ACC112 (cell line): ENCODE measurements around the gene AIRE.
"Not testable (repeated sequence)": the region's sequence is repeated elsewhere in the genome, so short reads cannot be mapped to it uniquely, and the experiment has no call there.

Experiments used
- H2AFZ ChIP-seq: fragments of 200-600 bp; sonication (generic); one replicate; pipeline ENCODE4 v1.6.0; 2017; ENCODE audit warnings: antibody characterized with exemption, low read length; ENCODE audit not compliant: unreplicated experiment
- H3K27ac ChIP-seq: fragments of 200-600 bp; sonication (generic); 2 replicates; pipeline ENCODE4 v1.5.1; 2014; ENCODE audit warnings: low read depth, mild to moderate bottlenecking, antibody characterized with exemption, low read length, moderate library complexity
- H3K27me3 ChIP-seq: fragments of 200-600 bp; sonication (generic); 2 replicates; pipeline ENCODE4 v1.6.1; 2014; ENCODE audit warnings: mild to moderate bottlenecking, antibody characterized with exemption, low read length, moderate library complexity, mixed read lengths; ENCODE audit not compliant: insufficient read depth
- H3K36me3 ChIP-seq: fragments of 200-600 bp; sonication (generic); 2 replicates; pipeline ENCODE4 v1.6.1; 2016; ENCODE audit warnings: mild to moderate bottlenecking, antibody characterized with exemption, low read length, moderate library complexity, mixed read lengths; ENCODE audit not compliant: insufficient read depth
- H3K4me1 ChIP-seq: fragments of 200-600 bp; sonication (generic); one replicate; pipeline ENCODE4 v1.6.1; 2016; ENCODE audit warnings: low read length, mixed read lengths; ENCODE audit not compliant: insufficient read depth, unreplicated experiment, control insufficient read depth
- H3K4me3 ChIP-seq: fragments of 200-600 bp; sonication (generic); 2 replicates; pipeline ENCODE4 v1.5.1; 2014; ENCODE audit warnings: mild to moderate bottlenecking, low read depth, low read length
- H3K79me2 ChIP-seq: fragments of 200-600 bp; sonication (generic); one replicate; pipeline ENCODE4 v1.6.0; 2016; ENCODE audit warnings: low read length; ENCODE audit not compliant: control insufficient read depth, unreplicated experiment, insufficient read depth

AIRE gene

GRCh38 chr21:44301141-44301540, 15.5 kb downstream of the AIRE start:
- peaks cover 49% of the 10 kb centered on the region for H3K79me2 ChIP-seq
- no peaks in the 10 kb centered on the region for H3K36me3 ChIP-seq
- no peaks in the 10 kb centered on the region for H3K27me3 ChIP-seq
- H3K27ac ChIP-seq = no peak overlapping the region
- H2AFZ ChIP-seq = no peak overlapping the region
- H3K4me3 ChIP-seq = peak overlapping the region; percentile 85
- H3K4me1 ChIP-seq = peaks cover 4% of the 10 kb centered on the region

DNA sequence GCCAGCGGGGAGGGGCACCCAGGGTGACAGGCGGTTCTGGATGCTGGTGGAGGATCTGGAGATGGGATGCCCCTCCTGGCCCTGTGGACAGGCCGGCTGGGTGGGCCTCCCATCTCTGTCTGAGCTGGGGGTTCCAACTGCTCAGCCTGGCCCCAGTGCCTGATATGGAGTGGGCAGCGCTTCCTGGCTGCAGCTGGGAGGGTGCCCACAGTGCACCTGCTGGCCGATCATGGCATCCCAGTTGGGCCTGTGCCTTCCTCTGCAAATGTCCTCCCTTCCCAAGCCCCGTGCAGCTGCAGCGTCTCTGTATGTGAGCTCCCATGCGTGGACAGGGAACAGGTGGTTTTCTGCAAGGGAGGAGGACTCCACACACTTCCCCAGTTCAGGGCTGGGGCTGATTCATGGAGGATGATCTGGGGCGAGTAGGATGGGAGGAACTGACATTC, 16.3 kb downstream of the AIRE start:
- H3K27ac ChIP-seq = no peak overlapping the region
- no peaks in the 10 kb centered on the region for H3K36me3 ChIP-seq
- no peaks in the 10 kb centered on the region for H3K27me3 ChIP-seq
- peaks cover 4% of the 10 kb centered on the region for H3K4me1 ChIP-seq
- peaks cover 49% of the 10 kb centered on the region for H3K79me2 ChIP-seq
- peak overlapping the region; percentile 85; the same call in 1 of the 2 replicates for H3K4me3 ChIP-seq
- H2AFZ ChIP-seq = no peak overlapping the region

GRCh38 chr21:44302573-44303401, 17.1 kb downstream of the AIRE start:
- H3K36me3 ChIP-seq, H2AFZ ChIP-seq, H3K4me1 ChIP-seq, H3K4me3 ChIP-seq, H3K27ac ChIP-seq, H3K27me3 ChIP-seq: not testable (repeated sequence)
- peaks cover 49% of the 10 kb centered on the region for H3K79me2 ChIP-seq

DNA sequence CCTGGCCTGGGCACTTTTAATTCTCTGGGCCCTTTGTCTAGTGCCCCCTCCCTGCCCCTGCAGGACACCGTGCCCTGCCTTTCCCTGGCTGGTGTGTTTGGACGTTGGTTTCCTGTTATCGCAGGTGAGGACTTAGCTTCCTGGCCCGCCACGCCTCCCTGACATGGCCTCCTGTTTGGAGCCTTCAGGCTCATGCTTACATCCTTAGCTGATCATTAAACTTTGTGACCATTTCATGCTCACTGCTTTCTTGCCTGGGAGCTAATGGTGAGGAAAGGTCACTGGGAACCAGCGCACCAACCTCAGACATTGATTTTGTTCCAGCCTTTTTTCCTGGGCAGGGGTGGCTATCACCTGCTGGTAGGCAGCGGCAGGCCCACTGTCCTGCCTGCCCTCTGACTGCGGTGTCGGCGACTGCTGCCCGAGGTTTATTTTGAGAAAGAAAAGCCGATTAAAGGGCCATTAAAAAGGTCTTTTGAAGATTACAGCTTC, 17.9 kb downstream of the AIRE start:
- Histone ChIP-seq H2AFZ (no peak overlapping the region), H3K27me3 (no peaks in the 10 kb centered on the region), H3K36me3 (no peaks in the 10 kb centered on the region), H3K27ac (no peak overlapping the region), H3K4me1 (peaks cover 4% of the 10 kb centered on the region), H3K4me3 (no peak overlapping the region), H3K79me2 (peaks cover 49% of the 10 kb centered on the region)

DNA sequence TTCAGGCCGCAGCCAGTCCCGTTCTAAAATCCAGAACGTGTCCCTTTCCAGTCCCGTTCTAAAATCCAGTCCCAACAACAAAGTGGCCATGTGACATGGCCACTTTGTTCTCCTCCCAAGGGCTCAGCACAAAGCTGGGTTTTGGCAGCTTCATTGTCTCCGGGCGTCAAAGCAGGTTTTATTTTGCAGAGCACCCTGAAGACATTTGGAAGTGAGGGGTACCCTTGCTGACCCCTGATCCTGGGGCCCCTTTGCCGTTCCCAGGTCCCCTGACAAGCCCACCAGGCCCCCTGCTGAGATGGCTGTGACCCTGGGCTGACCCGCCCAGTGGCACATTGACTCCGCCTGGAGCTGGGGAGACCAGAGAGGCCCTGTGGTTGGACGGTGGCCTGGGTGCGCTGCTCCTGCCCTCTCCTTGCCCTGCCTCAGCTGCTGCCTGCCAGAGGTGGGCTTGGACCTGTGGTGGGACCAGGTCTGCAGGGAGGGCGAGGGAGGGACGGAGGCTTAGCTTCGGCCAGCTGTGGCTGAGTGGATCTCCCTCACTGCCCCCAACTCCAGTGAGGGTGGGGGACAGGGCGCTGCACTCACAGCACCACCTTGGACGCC, 18.4 kb downstream of the AIRE start:
- H3K27me3 ChIP-seq = no peaks in the 10 kb centered on the region
- H2AFZ ChIP-seq = no peak overlapping the region
- H3K4me1 ChIP-seq = peaks cover 3% of the 10 kb centered on the region
- H3K4me3 ChIP-seq = no peak overlapping the region
- H3K27ac ChIP-seq = no peak overlapping the region
- H3K79me2 ChIP-seq = peaks cover 49% of the 10 kb centered on the region
- no peaks in the 10 kb centered on the region for H3K36me3 ChIP-seq

DNA sequence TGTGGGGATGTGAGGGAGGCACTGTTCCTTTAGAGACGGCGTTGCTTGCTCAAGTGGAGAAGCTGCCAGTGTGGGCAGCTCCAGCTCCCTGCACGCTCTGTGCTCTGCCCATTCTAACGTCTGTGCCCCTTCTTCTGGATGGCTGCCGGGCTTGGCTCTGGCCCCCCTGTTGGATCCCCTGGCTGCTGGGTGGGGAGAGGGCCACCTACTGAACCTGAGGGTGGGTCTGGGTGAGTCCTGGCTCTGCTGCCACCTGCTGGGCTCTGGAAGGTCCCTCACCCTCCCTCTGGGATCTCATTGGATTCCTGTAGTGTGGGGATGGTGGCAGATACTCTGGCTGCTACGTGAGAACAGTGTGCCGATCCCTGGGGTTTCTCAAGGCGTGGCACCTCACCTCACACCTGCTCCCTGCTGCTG, 19.2 kb downstream of the AIRE start:
- H3K27me3 ChIP-seq = no peaks in the 10 kb centered on the region
- H3K79me2 ChIP-seq = peaks cover 49% of the 10 kb centered on the region
- H3K4me3 ChIP-seq = no peak overlapping the region
- H3K36me3 ChIP-seq = no peaks in the 10 kb centered on the region
- H2AFZ ChIP-seq = no peak overlapping the region
- H3K27ac ChIP-seq = no peak overlapping the region
- no peaks in the 10 kb centered on the region for H3K4me1 ChIP-seq

GRCh38 chr21:44305691-44306090, 20.0 kb downstream of the AIRE start:
- Histone ChIP-seq H3K79me2 (peaks cover 45% of the 10 kb centered on the region), H3K4me1 (no peaks in the 10 kb centered on the region), H3K27ac (no peak overlapping the region), H3K27me3 (no peaks in the 10 kb centered on the region), H3K4me3 (no peak overlapping the region), H2AFZ (no peak overlapping the region), H3K36me3 (no peaks in the 10 kb centered on the region)

DNA sequence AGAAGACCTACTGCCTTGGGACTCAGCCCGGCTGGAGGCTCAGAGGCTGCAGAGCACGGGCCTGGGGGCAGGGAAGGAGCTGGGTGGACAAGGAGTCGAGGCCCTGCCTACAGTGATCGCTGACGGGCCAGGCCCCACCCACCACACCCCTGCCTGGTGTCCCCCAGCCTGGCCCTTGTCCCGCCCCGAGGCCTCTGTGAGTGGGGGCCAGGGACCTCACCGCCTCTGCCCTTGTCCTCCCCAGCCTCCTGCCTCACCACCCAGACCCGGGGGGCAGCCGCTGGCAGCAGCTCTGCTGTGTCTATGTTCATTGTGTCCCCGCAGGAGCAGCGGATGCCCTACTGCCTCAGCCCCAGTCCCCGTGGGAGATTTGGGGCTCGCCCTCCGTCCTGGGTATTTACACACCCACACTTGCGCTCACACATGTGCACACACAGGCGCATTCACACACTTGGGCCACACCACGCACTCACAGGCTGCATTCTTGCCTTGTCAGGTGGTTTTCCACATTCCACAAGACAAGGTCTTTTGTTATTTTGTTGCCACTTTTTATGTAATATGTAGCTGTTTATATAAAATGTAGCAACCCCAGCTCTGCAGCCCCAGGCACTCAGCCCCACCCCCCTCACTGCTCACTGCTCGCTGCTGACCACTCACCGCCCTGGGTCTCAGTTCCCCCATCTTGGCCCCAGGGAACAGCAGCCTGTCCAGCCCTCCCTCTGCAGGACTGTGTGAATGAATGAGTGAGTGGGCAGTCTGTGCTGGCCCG, 21.4 kb downstream of the AIRE start:
- Histone ChIP-seq H3K27me3 (no peaks in the 10 kb centered on the region), H3K36me3 (peaks cover 3% of the 10 kb centered on the region; the same call in 1 of the 2 replicates), H2AFZ (no peak overlapping the region), H3K27ac (no peak overlapping the region), H3K79me2 (peaks cover 31% of the 10 kb centered on the region), H3K4me1 (no peaks in the 10 kb centered on the region), H3K4me3 (no peak overlapping the region)

GRCh38 chr21:44310628-44311507, 25.2 kb downstream of the AIRE start:
- Histone ChIP-seq H3K79me2 (peaks cover under 1% of the 10 kb centered on the region), H3K27ac (no peak overlapping the region), H2AFZ (no peak overlapping the region), H3K36me3 (peaks cover 5% of the 10 kb centered on the region; the same call in 1 of the 2 replicates), H3K27me3 (no peaks in the 10 kb centered on the region), H3K4me1 (no peaks in the 10 kb centered on the region), H3K4me3 (no peak overlapping the region)

DNA sequence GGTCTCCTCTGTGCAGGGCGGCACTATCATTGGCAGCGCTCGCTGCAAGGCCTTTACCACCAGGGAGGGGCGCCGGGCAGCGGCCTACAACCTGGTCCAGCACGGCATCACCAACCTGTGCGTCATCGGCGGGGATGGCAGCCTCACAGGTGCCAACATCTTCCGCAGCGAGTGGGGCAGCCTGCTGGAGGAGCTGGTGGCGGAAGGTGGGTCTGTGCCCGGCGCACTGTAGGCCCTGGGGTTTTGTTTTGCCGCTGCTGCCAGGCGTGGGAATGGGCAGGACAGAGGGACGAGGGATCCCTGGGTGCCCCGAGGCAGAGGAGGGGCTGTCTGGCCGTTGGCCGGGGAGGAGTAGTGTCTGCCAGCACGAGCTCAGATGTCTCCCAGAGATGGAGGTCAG, 26.4 kb downstream of the AIRE start:
- Histone ChIP-seq H3K27me3 (no peaks in the 10 kb centered on the region), H3K27ac (no peak overlapping the region), H3K79me2 (no peaks in the 10 kb centered on the region), H3K4me3 (no peak overlapping the region), H3K4me1 (no peaks in the 10 kb centered on the region), H3K36me3 (peaks cover 5% of the 10 kb centered on the region; the same call in 1 of the 2 replicates), H2AFZ (no peak overlapping the region)
